Adrenal gland (tissue), 12 donors: Measurements from ENCODE around the gene DHPS. TPM values are rescaled to one million over a fixed set of nuclear protein-coding genes. Genes with fewer than 3 reads are reported as not detected.
"Not testable (repeated sequence)": the region's sequence is repeated elsewhere in the genome, so short reads cannot be mapped to it uniquely, and the experiment has no call there.

Experiments used
- DNase-seq, 7 donors: peaks; one replicate each; pipeline ENCODE4 v3.0.0-alpha.2; 2019 to 2020
- H3K27ac ChIP-seq, 5 donors: fragments of 200-600 bp; sonication (generic) in 4 of 5; 1 replicate in 3 of 5; 2 replicates in 2 of 5; pipeline versions ENCODE4 v1.5.1 to v1.8.0; 2016 to 2020; ENCODE audit warnings: mild to moderate bottlenecking in 1 of 5
- H3K27me3 ChIP-seq: fragments of 200-600 bp; 2 replicates; pipeline ENCODE4 v1.8.0; 2021
- H3K36me3 ChIP-seq, 2 donors: fragments of 200-600 bp; replicated peaks in 1 of 2; 1 replicate in 1 of 2; 2 replicates in 1 of 2; pipeline versions ENCODE4 v1.5.1 to v1.8.0; 2018 to 2022
- H3K4me1 ChIP-seq, 2 donors: fragments of 200-600 bp; replicated peaks in 1 of 2; 1 replicate in 1 of 2; 2 replicates in 1 of 2; pipeline versions ENCODE4 v1.5.1 to v1.8.0; 2018 to 2021
- H3K4me3 ChIP-seq, 4 donors: fragments of 200-600 bp; sonication (generic) in 3 of 4; one replicate each; pipeline ENCODE4 v1.5.1; 2016 to 2018
- H3K9me3 ChIP-seq, 3 donors: fragments of 200-600 bp; sonication (generic) in 1 of 3; replicated peaks in 1 of 3; 1 replicate in 2 of 3; 2 replicates in 1 of 3; pipeline versions ENCODE4 v1.5.1 to v1.8.0; 2016 to 2021
- POLR2A ChIP-seq, 2 donors: fragments of 450-650 bp; IDR thresholded peaks; one replicate each; pipeline ENCODE4 v1.6.1; 2017; ENCODE audit warnings: antibody characterized with exemption in 2 of 2, mild to moderate bottlenecking in 2 of 2, moderate library complexity in 1 of 2
- WGBS, 4 donors: extraction: QIAGEN DNeasy Blood & Tissue Kit in 2 of 4; methylation state at CpG; one replicate each; pipeline versions ENCODE4 v1.1.5 to v1.1.7; 2013 to 2017; 5-methylcytosine and 5-hydroxymethylcytosine counted together
- intact Hi-C, 2 donors: fragments of 100-400 bp; cut with DNase I; formaldehyde crosslinking; loops; one replicate each; pipeline versions ENCODE4 v1.14.1 to v1.15.0; 2022 to 2023
- polyA plus RNA-seq, 3 donors: library from polyadenylated mRNA; stranded (reverse); fragments of 200-250 nt in 2 of 3; fragments of 350-450 nt in 1 of 3; fragmentation: Illumina TruSeq in 1 of 3; extraction: RNeasy Lipid Tissue Mini Kit (QIAGEN cat#74804) in 1 of 3; gene quantifications; one replicate each; pipeline ENCODE4 v1.2.3, GENCODE V29; 2013 to 2014
- total RNA-seq, 9 donors: library from RNA; depleted of rRNA in 4 of 9; stranded (reverse); fragments of >200 nt in 4 of 9; fragments of 120-200 nt in 1 of 9; fragmentation: NEBNext Ultra II Directional in 1 of 9; extraction: Animal tissue kit (Norgen Biotek cat#: 25700) in 1 of 9; gene quantifications; one replicate each; pipeline versions ENCODE4 v1.1.0 to v1.2.4, GENCODE V29; 2013 to 2023
- TF ChIP-seq, protein P1 (sequence below), 6 experiments: fragments of 450-650 bp in 4 of 6; fragments of 200-600 bp in 2 of 6; sonication (generic) in 1 of 6; IDR thresholded peaks; 1 replicate in 5 of 6; 2 replicates in 1 of 6; pipeline versions ENCODE4 v1.5.1 to v1.8.0; 2016 to 2021; ENCODE audit warnings: antibody characterized with exemption in 6 of 6, mild to moderate bottlenecking in 2 of 6, moderate library complexity in 1 of 6
- donor health status: healthy with polysubstance abuse.
- donor health status: Bipolar disorder and iron deficiency.
- donor health status: DM: yes; HTN: yes; CAD: no.
- donor health status: DM: no; HTN: no; CAD: no.
- donor health status: DM: no; HTN: no; CAD: no.
- donor health status: DM: yes; HTN: yes; CAD: no.

Gene DHPS
- total and polyA plus RNA-seq, 12 donors, result 64.5 to 197 (median 124) TPM

DNA sequence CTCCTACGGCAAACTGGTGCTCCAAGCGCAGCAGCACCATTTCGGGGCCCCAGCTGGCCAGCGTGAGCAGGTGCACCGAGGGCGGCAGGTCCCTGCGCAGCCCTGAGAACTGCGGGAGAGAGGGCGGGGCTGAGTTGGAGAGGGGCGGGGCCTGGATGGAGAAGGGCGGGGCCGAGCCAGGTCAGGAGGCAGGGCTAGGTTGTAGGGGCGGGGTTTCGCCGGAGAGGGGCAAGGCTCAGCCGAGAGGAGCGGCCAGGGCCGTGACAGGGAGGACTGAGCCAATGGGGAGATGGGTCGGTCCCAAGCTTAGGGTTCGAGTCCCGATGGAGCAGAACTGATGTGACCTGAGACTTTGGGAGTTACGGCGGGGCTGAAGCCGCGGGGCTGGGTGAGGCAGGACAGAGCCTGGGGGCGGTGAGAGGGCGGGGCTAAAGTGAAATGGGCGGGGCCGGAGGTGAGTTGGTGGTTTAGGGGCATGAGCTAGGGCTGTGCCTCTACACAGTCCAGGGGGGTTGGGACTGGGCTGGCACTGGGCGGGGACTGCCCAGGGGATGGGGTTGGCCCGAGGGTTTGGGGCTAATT lies 34.1 kb downstream of the DHPS start:
- Histone ChIP-seq H3K4me3 (peak overlapping the region in 2 of 4 donors; percentile 23 to 57), H3K27me3 (no peaks in the 10 kb centered on the region), H3K27ac (peak overlapping the region in 1 of 5 donors; percentile 46), H3K36me3 (peaks cover 0 to 8% of the 10 kb centered on the region in 2 donors), H3K4me1 (peaks cover 8 to 13% of the 10 kb centered on the region in 2 donors), H3K9me3 (no peaks in the 10 kb centered on the region)
- WGBS, 4 donors, result 9 to 24% (median 19%) methylated on average over 17 to 31 of the region's 31 CpGs
- intact Hi-C loops, result no loop called here
- peak; percentile 81 to 92 (median 85) for DNase-seq
- TF ChIP-seq, protein P1, sequence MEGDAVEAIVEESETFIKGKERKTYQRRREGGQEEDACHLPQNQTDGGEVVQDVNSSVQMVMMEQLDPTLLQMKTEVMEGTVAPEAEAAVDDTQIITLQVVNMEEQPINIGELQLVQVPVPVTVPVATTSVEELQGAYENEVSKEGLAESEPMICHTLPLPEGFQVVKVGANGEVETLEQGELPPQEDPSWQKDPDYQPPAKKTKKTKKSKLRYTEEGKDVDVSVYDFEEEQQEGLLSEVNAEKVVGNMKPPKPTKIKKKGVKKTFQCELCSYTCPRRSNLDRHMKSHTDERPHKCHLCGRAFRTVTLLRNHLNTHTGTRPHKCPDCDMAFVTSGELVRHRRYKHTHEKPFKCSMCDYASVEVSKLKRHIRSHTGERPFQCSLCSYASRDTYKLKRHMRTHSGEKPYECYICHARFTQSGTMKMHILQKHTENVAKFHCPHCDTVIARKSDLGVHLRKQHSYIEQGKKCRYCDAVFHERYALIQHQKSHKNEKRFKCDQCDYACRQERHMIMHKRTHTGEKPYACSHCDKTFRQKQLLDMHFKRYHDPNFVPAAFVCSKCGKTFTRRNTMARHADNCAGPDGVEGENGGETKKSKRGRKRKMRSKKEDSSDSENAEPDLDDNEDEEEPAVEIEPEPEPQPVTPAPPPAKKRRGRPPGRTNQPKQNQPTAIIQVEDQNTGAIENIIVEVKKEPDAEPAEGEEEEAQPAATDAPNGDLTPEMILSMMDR (IDR thresholded peaks at IDR 0.05), result peak in 1 of 6 experiments; percentile 9
- no peak for TF ChIP-seq POLR2A (IDR thresholded peaks at IDR 0.05)

DNA sequence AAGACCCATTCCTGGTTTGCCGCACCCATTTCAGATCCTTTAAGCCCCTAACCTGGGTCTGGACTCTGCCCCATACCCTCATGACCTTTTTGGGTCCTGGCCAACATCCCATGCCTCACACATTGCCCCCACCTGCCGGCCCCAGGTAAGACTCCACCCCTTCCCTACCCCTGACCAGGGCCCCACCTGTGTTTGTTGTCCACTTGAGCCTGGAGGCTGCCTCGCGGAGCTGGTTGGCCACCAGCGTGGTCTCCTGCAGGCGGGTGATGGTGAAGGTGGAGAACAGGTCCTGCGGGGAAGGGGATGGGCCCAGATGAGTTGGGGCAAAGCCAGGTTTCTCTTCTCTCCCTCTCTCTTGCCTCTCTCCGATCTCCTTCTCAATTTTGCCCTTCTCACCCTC lies 34.6 kb downstream of the DHPS start:
- H3K36me3 ChIP-seq, result peaks cover 0 to 8% of the 10 kb centered on the region in 2 donors
- H3K4me1 ChIP-seq, result peaks cover 8 to 13% of the 10 kb centered on the region in 2 donors
- no peaks in the 10 kb centered on the region for H3K9me3 ChIP-seq
- H3K27me3 ChIP-seq, result no peaks in the 10 kb centered on the region
- intact Hi-C loops, result no loop called here
- H3K27ac ChIP-seq, result no peak overlapping the region
- peak overlapping the region in 1 of 4 donors; percentile 57 for H3K4me3 ChIP-seq
- peak in 1 of 7 donors; percentile 42 for DNase-seq
- TF ChIP-seq, protein P1 (IDR thresholded peaks at IDR 0.05), result no peak
- TF ChIP-seq POLR2A (IDR thresholded peaks at IDR 0.05), result no peak
- WGBS, 4 donors, result 74 to 79% (median 76%) methylated on average over 8 of the region's 8 CpGs

DNA sequence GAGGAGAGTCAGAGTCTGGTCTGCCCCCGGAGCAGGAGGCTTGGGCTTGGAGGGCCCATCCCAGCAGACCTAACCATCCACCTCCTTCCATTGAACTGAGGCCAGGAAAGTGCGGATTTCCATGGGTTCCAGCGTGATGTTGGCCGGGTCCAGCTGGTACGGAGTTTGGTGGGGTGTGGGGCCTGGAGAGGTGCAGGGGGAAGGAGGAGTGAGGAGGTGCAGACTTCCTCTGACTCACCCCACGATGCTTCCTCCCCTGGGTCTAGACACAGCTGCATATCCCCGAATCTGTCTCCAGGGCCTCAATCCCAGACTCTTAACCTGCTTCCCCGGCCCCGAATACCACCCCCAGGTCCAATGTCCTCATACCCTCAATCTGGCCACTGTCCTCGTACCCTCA lies 35.1 kb downstream of the DHPS start:
- Histone ChIP-seq H3K4me3 (no peak overlapping the region), H3K9me3 (no peaks in the 10 kb centered on the region), H3K36me3 (peaks cover 0 to 4% of the 10 kb centered on the region in 2 donors), H3K27ac (no peak overlapping the region), H3K4me1 (peaks cover 8 to 13% of the 10 kb centered on the region in 2 donors), H3K27me3 (no peaks in the 10 kb centered on the region)
- TF ChIP-seq POLR2A (IDR thresholded peaks at IDR 0.05), result no peak
- TF ChIP-seq, protein P1 (IDR thresholded peaks at IDR 0.05), result no peak
- no peak for DNase-seq
- 83 to 91% (median 89%) methylated on average over 9 to 10 of the region's 10 CpGs for WGBS, 4 donors
- intact Hi-C loops, result no loop called here

DNA sequence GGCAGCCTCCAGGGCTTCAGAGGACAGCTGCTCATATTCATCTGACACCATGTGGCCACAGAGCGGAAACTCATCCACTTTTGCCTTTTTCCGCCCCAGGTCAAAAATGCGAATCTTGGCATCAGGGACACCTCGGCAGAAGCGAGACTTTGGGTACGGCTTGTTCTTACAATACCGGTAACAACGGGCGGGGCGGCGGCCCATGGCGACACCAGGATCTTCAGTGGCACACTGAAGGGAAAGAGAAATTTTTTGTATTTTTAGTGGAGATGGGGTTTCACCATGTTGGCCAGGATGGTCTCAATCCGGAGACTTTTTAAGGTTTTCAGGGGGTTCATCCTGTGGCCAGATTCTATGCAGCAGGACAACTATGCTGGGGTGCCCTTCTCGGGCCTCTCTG lies 38.0 kb downstream of the DHPS start:
- 93 to 95% (median 95%) methylated on average over 13 to 14 of the region's 14 CpGs for WGBS, 4 donors
- H3K27ac ChIP-seq, DNase-seq, H3K4me3 ChIP-seq, H3K27me3 ChIP-seq, H3K36me3 ChIP-seq, intact Hi-C loops, H3K9me3 ChIP-seq: not testable (repeated sequence)
- H3K4me1 ChIP-seq, result peaks cover 8 to 18% of the 10 kb centered on the region in 2 donors

DNA sequence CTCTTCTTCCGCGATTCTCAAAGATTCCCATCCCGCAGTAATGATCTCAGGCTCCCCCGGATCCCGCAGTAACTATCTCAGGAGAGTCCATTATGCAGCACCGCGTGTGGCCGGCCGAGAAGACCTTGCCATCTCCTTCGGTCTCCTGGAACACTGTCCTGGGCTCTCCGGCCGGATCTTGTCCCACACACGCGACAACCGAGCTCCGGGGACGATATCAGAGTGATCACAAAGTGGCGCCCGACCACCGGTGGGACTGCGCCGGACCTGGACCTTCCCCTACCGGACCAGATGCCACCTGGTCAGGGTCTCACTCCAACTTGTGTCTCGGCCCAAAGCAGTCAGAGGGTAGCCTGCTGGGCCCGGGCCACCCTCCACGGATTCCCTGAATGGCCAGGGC lies 39.2 kb downstream of the DHPS start:
- Histone ChIP-seq H3K27me3 (no peaks in the 10 kb centered on the region), H3K4me3 (no peak overlapping the region), H3K27ac (no peak overlapping the region), H3K4me1 (peaks cover 0 to 7% of the 10 kb centered on the region in 2 donors), H3K9me3 (no peaks in the 10 kb centered on the region), H3K36me3 (no peaks in the 10 kb centered on the region)
- no peak for DNase-seq
- TF ChIP-seq, protein P1 (IDR thresholded peaks at IDR 0.05), result no peak
- TF ChIP-seq POLR2A (IDR thresholded peaks at IDR 0.05), result no peak
- WGBS, 4 donors, result 86 to 92% (median 91%) methylated on average over 22 to 26 of the region's 26 CpGs
- intact Hi-C loops, result no loop called here
